ENCODE data around the gene CCSER1. TPM values are rescaled to one million over a fixed set of nuclear protein-coding genes. Genes with fewer than 3 reads are reported as not detected.

Gene CCSER1
- polyA plus RNA-seq, 1 donor from 2014 or later, result 20.8 TPM

GRCh38 chr4:90950385-90950841 lies 823.2 kb downstream of the CCSER1 start:
- Histone ChIP-seq H3K36me3 (ENCODE audit: insufficient read depth, low read length) (no peaks in the 10 kb centered on the region), H3F3A (ENCODE audit: insufficient read depth, low read length, poor library complexity, severe bottlenecking) (no peaks in the 10 kb centered on the region), H3K79me2 (replicated peaks; ENCODE audit: insufficient read depth, low read length) (no peaks in the 10 kb centered on the region), H3K27ac (ENCODE audit: low read length) (no peak overlapping the region), H4K20me1 (ENCODE audit: insufficient read depth) (no peaks in the 10 kb centered on the region), H3K4me3 (ENCODE audit: low read length) (no peak overlapping the region), H3K9me3 (ENCODE audit: low read length) (no peaks in the 10 kb centered on the region), H3K9me2 (ENCODE audit: insufficient read depth, low read length) (no peaks in the 10 kb centered on the region), H3K9ac (ENCODE audit: low read length) (no peak overlapping the region), H3K27me3 (ENCODE audit: insufficient read depth, low read depth, low read length) (no peaks in the 10 kb centered on the region), H2AFZ (ENCODE audit: low read depth, low read length) (no peak overlapping the region), H3K4me2 (ENCODE audit: low read length) (no peak overlapping the region)
- TF ChIP-seq SMC3 (conservative IDR thresholded peaks at IDR 0.05; ENCODE audit: poor library complexity), result no peak
- TF ChIP-seq REST (IDR thresholded peaks at IDR 0.05; ENCODE audit: borderline replicate concordance), result no peak

DNA sequence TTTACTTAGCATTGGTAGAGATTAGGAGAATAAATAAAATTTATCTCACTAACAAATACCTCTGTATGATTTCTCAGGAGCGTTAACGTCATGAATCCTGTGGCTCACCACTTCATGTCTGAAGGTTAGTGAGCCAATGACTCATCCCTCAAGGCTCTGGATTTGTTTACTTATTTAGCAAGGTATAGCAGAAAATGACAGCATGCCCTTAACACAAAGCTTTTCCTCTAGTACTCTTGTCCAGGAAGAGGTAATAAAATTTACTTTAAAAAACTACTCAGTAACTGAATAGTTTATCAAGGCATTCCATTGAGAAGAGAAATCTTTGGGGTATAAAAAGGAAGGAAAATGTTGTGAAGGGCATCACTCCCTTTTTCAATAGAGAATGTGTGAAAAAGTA lies 823.8 kb downstream of the CCSER1 start:
- Histone ChIP-seq H3K4me3 (ENCODE audit: low read length) (no peak overlapping the region), H2AFZ (ENCODE audit: low read depth, low read length) (no peak overlapping the region), H3K27ac (ENCODE audit: low read length) (no peak overlapping the region), H3K79me2 (replicated peaks; ENCODE audit: insufficient read depth, low read length) (no peaks in the 10 kb centered on the region), H3K36me3 (ENCODE audit: insufficient read depth, low read length) (no peaks in the 10 kb centered on the region), H3F3A (ENCODE audit: insufficient read depth, low read length, poor library complexity, severe bottlenecking) (no peaks in the 10 kb centered on the region), H3K4me2 (ENCODE audit: low read length) (no peak overlapping the region), H3K9me3 (ENCODE audit: low read length) (no peaks in the 10 kb centered on the region), H3K27me3 (ENCODE audit: insufficient read depth, low read depth, low read length) (no peaks in the 10 kb centered on the region), H3K9ac (ENCODE audit: low read length) (no peak overlapping the region), H3K9me2 (ENCODE audit: insufficient read depth, low read length) (no peaks in the 10 kb centered on the region), H4K20me1 (ENCODE audit: insufficient read depth) (no peaks in the 10 kb centered on the region)
- TF ChIP-seq MXI1 (conservative IDR thresholded peaks at IDR 0.05; ENCODE audit: poor library complexity, severe bottlenecking) (no peak), REST (IDR thresholded peaks at IDR 0.05; ENCODE audit: borderline replicate concordance) (no peak), RAD21 (conservative IDR thresholded peaks at IDR 0.05) (no peak), SMC3 (conservative IDR thresholded peaks at IDR 0.05; ENCODE audit: poor library complexity) (no peak), EZH2 (IDR thresholded peaks at IDR 0.05; ENCODE audit: borderline replicate concordance, insufficient read depth, low read length, poor library complexity, severe bottlenecking) (no peak), POLR2AphosphoS5 (IDR thresholded peaks at IDR 0.05) (no peak), EP300 (conservative IDR thresholded peaks at IDR 0.05; ENCODE audit: poor library complexity, severe bottlenecking) (no peak), CTCF (IDR thresholded peaks at IDR 0.05; ENCODE audit: poor library complexity, severe bottlenecking) (no peak), TAF1 (IDR thresholded peaks at IDR 0.05; ENCODE audit: low read depth) (no peak)

Measured in neural cell (in vitro differentiated cells).